Keratinocyte (primary cell): ENCODE measurements around the gene ATP8B1.

Experiments used
- CTCF ChIP-seq, 3 experiments: IDR thresholded peaks in 1 of 3; conservative IDR thresholded peaks in 1 of 3; optimal IDR thresholded peaks in 1 of 3; 2 replicates in 2 of 3; 3 replicates in 1 of 3; pipeline versions ENCODE3 to v1.5.1; 2011; ENCODE audit warnings: low read length in 3 of 3, mild to moderate bottlenecking in 3 of 3, moderate library complexity in 2 of 3, control low read depth in 1 of 3, inconsistent platforms in 1 of 3; ENCODE audit not compliant: insufficient read depth in 2 of 3; ENCODE audit errors: extremely low read depth in 1 of 3
- EZH2 ChIP-seq: IDR thresholded peaks from one replicate; pipeline ENCODE4 v1.6.1; 2012; ENCODE audit warnings: inconsistent platforms, mild to moderate bottlenecking, low read length, moderate library complexity

- TF ChIP-seq CTCF (optimal IDR thresholded peaks at IDR 0.05 in 1 of 3, IDR thresholded peaks at IDR 0.05 in 1 of 3, conservative IDR thresholded peaks at IDR 0.05 in 1 of 3; ENCODE audit: extremely low read depth in 1 of 3, insufficient read depth in 2 of 3, low read length in 3 of 3) (no peak), EZH2 (no peak)
These were observed 48.4 kb downstream of the ATP8B1 start for GRCh38 chr18:57754577-57755338.
